ENCODE measurements around the gene TGM3. TPM values are rescaled to one million over a fixed set of nuclear protein-coding genes. Genes with fewer than 3 reads are reported as not detected.

The TGM3 gene
- total RNA-seq, 1 donor from 2014 or later: not detected

- DNase-seq (ENCODE audit: low spot score): no peak
Measured at GRCh38 chr20:2338411-2339066, 42.7 kb downstream of the TGM3 start.

- no peak for DNase-seq (ENCODE audit: low spot score)
Measured at GRCh38 chr20:2340136-2340535, 44.3 kb downstream of the TGM3 start.

DNA sequence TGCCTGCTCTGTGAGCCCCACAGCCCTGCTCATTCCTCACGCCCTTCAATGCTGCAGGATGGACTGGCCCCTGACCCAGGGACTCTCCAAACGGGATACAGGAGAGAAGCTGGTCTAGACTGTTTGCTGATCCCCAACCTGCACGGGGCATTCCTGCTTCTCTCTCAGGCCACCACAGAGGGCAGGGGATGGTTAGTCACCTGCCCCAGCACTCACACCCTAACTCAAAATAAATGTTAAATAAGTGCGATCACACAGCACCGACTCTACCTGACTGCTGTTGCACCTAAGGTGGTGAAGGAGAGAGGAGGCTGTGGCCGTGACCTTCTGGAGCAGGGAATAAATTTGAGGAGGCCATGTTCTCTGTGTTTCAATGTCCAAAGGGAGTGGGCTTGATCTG, 45.0 kb downstream of the TGM3 start:
- DNase-seq (ENCODE audit: low spot score): no peak

DNA sequence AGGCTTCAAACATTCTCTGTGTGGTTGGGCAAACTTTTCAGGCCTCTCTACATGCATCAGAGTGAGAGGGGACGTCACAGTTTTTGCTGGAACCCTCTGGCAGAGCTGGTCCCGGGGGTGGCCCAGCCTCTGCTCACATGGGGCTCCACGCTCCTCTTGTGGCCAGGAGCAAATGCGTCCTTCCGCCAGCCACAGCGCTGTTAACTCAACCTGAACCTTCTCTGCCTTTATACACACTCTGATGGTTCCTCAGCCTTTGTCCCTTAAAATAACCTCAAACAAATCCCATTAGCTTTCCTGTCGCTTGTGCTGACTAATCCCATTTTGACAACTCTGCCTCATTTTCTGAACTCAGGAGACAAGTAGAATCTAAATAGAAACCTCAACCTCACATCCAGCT, 45.5 kb downstream of the TGM3 start:
- DNase-seq (ENCODE audit: low spot score): no peak

DNA sequence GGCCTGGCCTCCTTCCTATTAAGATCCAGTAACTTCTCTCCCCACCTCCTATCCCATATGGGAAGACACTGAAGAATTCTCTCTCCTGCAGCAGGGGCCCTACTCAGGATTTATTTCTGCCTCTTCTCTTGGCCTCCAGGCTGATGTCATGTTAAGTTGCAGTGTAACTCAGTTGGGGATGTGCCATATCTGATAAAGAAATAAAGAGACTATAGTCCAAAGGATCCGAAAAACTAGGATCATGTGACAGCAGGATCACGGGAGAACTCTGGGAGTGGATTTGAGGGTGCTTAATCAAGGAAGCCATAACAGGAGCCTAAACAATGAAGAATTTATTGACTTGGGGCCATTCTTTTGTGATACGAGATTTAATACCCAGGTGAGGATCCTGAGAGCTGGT, 46.4 kb downstream of the TGM3 start:
- no peak for DNase-seq (ENCODE audit: low spot score)

GRCh38 chr20:2346188-2346587, 50.4 kb downstream of the TGM3 start:
- DNase-seq (ENCODE audit: low spot score): no peak

DNA sequence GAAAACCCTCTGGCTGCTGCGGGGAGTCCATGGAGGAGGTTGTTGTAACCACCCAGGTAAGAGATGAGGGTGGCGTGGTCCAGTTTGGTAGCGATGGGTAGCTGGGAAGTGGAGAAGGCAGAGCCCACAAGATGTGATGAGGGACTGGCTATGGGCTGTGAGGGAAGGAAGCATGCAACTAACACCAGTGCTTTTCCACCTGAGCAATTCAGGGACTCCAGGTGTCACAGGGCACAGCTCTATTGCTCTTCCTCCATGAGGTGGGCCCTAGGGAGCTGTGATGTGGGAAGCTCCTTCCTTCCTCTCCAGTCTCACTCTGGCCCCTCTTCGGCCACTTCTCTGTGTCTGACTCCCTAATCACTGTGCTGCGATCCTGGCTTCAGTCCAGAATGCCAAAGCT, 52.5 kb downstream of the TGM3 start:
- DNase-seq (ENCODE audit: low spot score): no peak

- DNase-seq (ENCODE audit: low spot score): no peak
Measured at GRCh38 chr20:2349801-2350200, 54.0 kb downstream of the TGM3 start.

GRCh38 chr20:2350606-2351005, 54.8 kb downstream of the TGM3 start:
- no peak for DNase-seq (ENCODE audit: low spot score)

DNA sequence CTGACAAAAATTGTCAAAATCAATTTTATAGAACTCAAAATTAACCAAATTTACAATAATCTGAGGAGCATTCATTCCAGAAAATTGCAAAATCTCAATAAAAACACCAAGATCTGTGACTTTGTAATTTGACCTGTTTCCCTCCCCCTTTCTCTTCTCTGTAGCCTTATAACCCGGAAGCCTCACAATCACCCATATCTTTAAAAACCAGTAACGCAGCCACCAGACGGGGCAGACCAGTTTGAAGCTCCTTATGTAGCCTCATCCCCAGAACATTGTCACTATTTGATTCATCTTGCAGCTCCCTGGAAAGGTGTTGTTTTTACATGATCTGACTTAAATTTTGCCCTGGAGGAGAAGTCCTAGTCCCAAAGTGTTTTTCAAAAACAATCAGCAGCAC, 57.4 kb downstream of the TGM3 start:
- no peak for DNase-seq (ENCODE audit: low spot score)

- no peak for DNase-seq (ENCODE audit: low spot score)
Measured at GRCh38 chr20:2357114-2357513, 61.3 kb downstream of the TGM3 start.

DNA sequence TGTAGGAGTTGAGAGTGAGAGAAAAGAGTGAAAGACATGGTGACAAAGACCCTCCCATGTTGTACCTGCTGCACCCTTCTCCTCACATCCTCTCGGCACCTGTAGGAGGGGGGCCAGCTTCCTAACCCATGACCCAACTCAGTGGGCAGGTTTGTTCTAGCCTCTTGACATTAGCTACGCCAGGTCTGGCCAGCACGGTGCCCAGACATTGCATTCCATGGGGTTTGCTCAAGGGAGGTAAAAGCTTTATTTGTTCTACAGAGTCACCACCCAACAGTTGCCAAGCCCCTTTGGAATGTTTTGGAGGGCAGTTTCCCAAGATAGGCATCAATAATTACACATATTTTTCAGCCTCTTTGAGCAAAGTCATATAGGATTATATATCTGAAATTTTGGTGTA, 62.2 kb downstream of the TGM3 start:
- DNase-seq (ENCODE audit: low spot score): no peak

- no peak for DNase-seq (ENCODE audit: low spot score)
Measured at GRCh38 chr20:2361035-2361593, 65.3 kb downstream of the TGM3 start.

GRCh38 chr20:2363187-2363586, 67.4 kb downstream of the TGM3 start:
- no peak for DNase-seq (ENCODE audit: low spot score)

GRCh38 chr20:2363587-2363986, 67.8 kb downstream of the TGM3 start:
- no peak for DNase-seq (ENCODE audit: low spot score)

DNA sequence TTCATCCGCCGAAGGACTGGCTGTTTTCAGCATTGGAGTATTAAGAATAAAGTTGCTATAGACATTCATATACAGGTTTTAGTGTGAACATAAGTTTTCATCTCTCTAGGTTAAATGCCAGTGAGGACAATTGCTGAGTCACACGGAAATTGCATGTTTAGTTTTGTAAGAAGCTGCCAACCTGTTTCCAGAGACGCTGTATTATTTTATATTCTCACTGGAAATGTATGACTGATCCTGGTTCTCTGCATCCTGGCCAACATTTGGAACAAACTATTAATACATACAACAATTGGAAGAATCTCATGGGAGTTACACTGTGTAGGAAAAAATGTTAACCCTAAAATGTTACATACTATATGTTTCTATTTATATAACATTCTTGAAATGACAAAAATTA, 68.2 kb downstream of the TGM3 start:
- no peak for DNase-seq (ENCODE audit: low spot score)

DNA sequence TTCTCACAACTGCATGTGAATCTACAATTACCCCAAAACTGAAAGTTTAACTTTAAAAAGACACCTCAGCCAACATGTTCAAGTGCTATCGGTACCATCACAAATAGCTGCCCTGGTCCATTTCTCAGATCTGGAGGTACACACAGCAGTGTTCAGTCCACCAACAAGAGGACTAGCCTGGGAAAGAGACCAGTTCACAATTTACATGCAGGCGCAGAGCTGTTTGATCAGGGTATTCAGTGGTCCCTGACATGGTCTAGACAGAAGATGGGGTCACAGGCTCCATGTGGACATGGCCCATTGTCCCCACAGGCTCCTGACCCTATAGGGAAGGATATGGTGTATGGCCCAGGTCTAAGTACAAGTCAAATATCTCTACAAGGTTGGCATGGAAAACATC, 69.3 kb downstream of the TGM3 start:
- no peak for DNase-seq (ENCODE audit: low spot score)

DNA sequence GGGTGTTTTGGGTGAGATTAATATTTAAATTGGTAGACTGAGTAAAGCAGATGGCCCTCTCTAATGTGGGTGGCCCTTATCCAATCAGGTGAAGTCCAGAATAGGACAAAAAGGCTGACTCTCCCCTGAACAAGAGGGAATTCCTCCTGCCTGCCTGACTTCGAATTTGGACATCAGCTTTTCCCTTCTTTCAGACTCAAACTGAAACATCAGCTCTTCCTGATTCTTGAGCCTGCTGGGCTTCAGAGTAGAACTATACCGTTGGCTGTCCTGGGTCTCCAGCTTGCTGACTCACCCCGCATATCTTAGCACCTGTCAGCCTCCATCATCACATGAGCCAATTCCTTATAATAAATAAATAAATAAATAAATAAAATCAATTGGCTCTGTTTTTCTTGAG, 69.9 kb downstream of the TGM3 start:
- DNase-seq (ENCODE audit: low spot score): no peak

GRCh38 chr20:2368621-2369020, 72.8 kb downstream of the TGM3 start:
- no peak for DNase-seq (ENCODE audit: low spot score)

GRCh38 chr20:2373098-2373497, 77.3 kb downstream of the TGM3 start:
- DNase-seq (ENCODE audit: low spot score): no peak

DNA sequence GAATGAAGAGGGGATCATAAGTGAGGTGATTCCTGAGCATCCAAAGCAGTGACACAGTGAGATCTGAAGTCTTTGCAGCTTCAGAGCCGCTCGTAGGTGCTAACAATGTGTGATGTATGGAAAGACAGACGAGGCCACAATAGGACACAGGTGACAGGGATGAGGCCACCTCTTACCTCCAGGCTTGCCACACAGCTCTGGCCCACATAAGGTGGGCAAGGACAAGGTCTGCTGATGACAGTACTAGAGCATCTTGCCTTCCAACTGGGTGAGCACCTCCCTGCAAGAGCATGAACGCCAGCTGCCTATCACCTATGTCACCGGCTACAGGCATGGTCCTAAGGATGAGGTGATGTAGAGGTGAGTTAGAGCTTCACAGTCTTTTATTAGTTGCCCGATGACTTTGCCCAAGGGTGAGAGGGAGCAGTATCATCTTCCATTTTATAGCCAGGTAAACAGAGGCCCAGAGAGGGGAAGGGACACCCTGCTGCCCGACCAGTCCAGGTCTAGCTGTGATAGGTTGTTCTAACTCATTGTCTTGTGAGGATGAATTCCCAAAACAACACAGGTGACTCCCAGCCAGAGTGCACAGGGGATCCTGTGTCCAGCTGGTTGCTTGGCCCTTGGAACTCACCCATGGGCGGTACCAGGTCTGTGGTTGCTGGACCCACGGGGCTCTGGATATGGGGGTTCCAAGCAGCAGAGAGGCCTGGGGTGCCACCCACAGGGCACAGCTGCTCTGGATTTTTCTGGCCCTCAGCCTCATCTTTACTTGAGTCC, 78.7 kb downstream of the TGM3 start:
- DNase-seq (ENCODE audit: low spot score): no peak

DNA sequence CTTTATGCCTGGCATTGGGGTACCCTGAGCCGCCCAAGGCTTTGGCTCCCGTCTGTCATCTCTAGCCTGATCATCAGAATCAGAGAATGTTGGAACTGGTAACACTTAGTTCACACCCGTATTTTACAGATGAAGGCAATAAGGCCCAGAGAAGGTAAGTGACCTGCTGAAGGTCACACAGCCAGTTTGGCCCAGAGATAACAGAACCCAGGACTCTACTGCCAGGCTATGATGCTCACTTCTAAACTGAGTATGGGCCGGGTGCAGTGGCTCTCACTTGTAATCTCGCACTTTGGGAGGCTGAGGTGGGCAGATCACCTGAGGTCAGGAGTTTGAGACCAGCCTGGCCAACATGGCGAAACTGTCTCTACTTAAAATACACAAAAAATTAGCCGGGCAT, 83.1 kb downstream of the TGM3 start:
- no peak for DNase-seq (ENCODE audit: low spot score)

All from umbilical cord (tissue), 2 donors.